Measurements from ENCODE around the gene VSTM2L.

- TF ChIP-seq, protein P1, sequence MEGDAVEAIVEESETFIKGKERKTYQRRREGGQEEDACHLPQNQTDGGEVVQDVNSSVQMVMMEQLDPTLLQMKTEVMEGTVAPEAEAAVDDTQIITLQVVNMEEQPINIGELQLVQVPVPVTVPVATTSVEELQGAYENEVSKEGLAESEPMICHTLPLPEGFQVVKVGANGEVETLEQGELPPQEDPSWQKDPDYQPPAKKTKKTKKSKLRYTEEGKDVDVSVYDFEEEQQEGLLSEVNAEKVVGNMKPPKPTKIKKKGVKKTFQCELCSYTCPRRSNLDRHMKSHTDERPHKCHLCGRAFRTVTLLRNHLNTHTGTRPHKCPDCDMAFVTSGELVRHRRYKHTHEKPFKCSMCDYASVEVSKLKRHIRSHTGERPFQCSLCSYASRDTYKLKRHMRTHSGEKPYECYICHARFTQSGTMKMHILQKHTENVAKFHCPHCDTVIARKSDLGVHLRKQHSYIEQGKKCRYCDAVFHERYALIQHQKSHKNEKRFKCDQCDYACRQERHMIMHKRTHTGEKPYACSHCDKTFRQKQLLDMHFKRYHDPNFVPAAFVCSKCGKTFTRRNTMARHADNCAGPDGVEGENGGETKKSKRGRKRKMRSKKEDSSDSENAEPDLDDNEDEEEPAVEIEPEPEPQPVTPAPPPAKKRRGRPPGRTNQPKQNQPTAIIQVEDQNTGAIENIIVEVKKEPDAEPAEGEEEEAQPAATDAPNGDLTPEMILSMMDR (IDR thresholded peaks at IDR 0.05) = no peak
- TF ChIP-seq POLR2AphosphoS5 (IDR thresholded peaks at IDR 0.05) = peak; percentile 56
Observed at GRCh38 chr20:37990571-37991151, 87.7 kb downstream of the VSTM2L start.
